Suprapubic skin (tissue), 4 donors: ENCODE data around the gene KPTN. TPM values are rescaled to one million over a fixed set of nuclear protein-coding genes. Genes with fewer than 3 reads are reported as not detected.

Source experiments
- DNase-seq, 2 donors: peaks; one replicate each; pipeline ENCODE4 v3.0.0-alpha.2; 2019; ENCODE audit warnings: low spot score in 2 of 2
- H3K27ac ChIP-seq: fragments of 200-600 bp; sonication (generic); one replicate; pipeline ENCODE4 v1.5.1; 2019
- H3K27me3 ChIP-seq: fragments of 200-600 bp; sonication (generic); one replicate; pipeline ENCODE4 v1.5.1; 2019
- H3K36me3 ChIP-seq: fragments of 200-600 bp; sonication (generic); one replicate; pipeline ENCODE4 v1.5.1; 2019
- H3K4me1 ChIP-seq: fragments of 200-600 bp; sonication (generic); one replicate; pipeline ENCODE4 v1.5.1; 2019
- H3K4me3 ChIP-seq: fragments of 200-600 bp; sonication (generic); one replicate; pipeline ENCODE4 v1.5.1; 2019; ENCODE audit warnings: mild to moderate bottlenecking
- H3K9me3 ChIP-seq: fragments of 200-600 bp; sonication (generic); one replicate; pipeline ENCODE4 v1.5.1; 2019
- CTCF ChIP-seq, 2 donors: fragments of 200-600 bp in 1 of 2; fragments of 450-650 bp in 1 of 2; sonication (generic) in 1 of 2; IDR thresholded peaks; one replicate each; pipeline ENCODE4 v1.5.1; 2016 to 2019; ENCODE audit warnings: antibody characterized with exemption in 2 of 2, mild to moderate bottlenecking in 1 of 2, moderate library complexity in 1 of 2
- EP300 ChIP-seq: sonication (generic); formaldehyde crosslinking; IDR thresholded peaks from one replicate; pipeline ENCODE4 v1.6.1; 2017; ENCODE audit warnings: antibody characterized with exemption
- POLR2A ChIP-seq, 2 donors: fragments of 450-650 bp; IDR thresholded peaks; one replicate each; pipeline ENCODE4 v1.6.1; 2017; ENCODE audit warnings: antibody characterized with exemption in 2 of 2, mild to moderate bottlenecking in 2 of 2, moderate library complexity in 2 of 2
- POLR2AphosphoS5 ChIP-seq, 3 donors: sonication (generic); formaldehyde crosslinking; IDR thresholded peaks; one replicate each; pipeline ENCODE4 v1.6.1; 2017; ENCODE audit warnings: antibody characterized with exemption in 3 of 3
- WGBS: methylation state at CpG from one replicate; pipeline ENCODE4 v1.1.5; 2018; 5-methylcytosine and 5-hydroxymethylcytosine counted together
- total RNA-seq, 4 donors: library from RNA; depleted of rRNA; stranded (reverse); fragments of >200 nt; gene quantifications; one replicate each; pipeline ENCODE4 v1.1.0, GENCODE V29; 2016

KPTN gene
- total RNA-seq, 4 donors from 2014 or later: 4.3 to 16.3 (median 5.9) TPM

DNA sequence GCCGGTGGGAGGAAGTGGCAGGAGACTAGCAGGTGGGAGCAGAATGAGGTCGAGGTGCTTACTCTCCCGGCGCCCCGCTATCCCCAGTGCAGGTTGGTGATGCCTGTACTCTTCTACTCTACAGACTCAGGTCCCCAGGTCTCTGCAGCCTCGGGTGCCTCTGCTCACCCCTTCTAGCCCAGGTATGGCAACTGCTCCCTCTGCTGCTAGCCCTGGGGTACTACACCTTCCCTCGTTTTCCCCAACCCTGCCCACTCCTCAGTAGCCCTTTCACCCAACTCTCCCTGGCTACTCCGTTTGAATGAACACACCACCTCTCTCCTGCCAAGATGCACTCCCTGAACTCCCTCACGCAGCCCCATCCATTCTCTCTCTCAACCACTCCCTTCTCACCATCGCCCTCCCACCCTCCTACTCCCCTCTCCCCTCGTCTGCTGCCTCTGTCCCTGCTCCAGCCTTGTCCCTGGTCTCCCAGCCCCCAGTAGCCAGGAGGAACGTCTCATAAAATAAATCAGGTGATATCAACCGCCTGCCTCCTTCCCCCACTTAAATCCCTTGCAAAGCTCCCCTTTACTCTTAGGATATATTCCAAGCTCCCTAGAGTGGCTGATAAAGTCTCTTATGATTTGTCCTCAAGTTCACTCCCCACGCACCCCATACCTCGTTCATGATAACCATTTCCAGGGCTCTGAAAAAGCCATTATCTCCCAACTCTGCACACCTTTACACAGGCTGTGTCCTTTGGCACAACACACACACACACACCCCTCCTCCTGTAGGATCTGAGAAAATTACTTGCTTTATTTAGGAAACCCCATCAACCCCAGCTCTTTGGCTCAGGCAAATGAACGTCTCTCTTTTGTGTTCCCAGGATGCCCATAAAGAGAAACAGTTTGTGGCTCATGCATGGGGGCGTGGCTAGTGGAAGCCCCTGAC, 56.5 kb downstream of the KPTN start:
- TF ChIP-seq POLR2AphosphoS5 (IDR thresholded peaks at IDR 0.05): no peak
- no peak for TF ChIP-seq POLR2A (IDR thresholded peaks at IDR 0.05)
- TF ChIP-seq CTCF (IDR thresholded peaks at IDR 0.05): peak; percentile 46 to 93
- no peak for TF ChIP-seq EP300
- H3K27me3 ChIP-seq: peaks cover 68% of the 10 kb centered on the region
- WGBS: 2% methylated on average over 12 of the region's 17 CpGs
- H3K36me3 ChIP-seq: no peaks in the 10 kb centered on the region
- H3K4me1 ChIP-seq: peaks cover 34% of the 10 kb centered on the region
- H3K9me3 ChIP-seq: no peaks in the 10 kb centered on the region
- no peak for DNase-seq
- no peak overlapping the region for H3K27ac ChIP-seq
- H3K4me3 ChIP-seq: peak overlapping the region; percentile 5

Other genes starting within 250 kb of the KPTN start
- 10 to 100 TPM; 24.6 to 33.2 (median 27.4) TPM for gene CCDC9, start 227.7 kb downstream of the KPTN start, total RNA-seq
- gene INAFM1, start 209.3 kb downstream of the KPTN start, total RNA-seq: 10 to 100 TPM in 2 of 4 donors, 1 to 10 TPM in 2; 6.6 to 13.5 (median 10.6) TPM
- gene C5AR1, start 174.4 kb downstream of the KPTN start, total RNA-seq: 1 to 10 TPM; 1.2 to 2.4 (median 1.5) TPM
- 1 to 10 TPM in 2 of 4 donors, under 1 TPM in 2; 0.68 to 3.1 (median 1.5) TPM for gene C5AR2, start 152.0 kb downstream of the KPTN start, total RNA-seq
- gene DHX34, start 134.9 kb downstream of the KPTN start, total RNA-seq: 10 to 100 TPM; 21.6 to 32.2 (median 25.3) TPM
- 1 to 10 TPM; 1.6 to 5.5 (median 3.1) TPM for gene MEIS3, start 64.7 kb downstream of the KPTN start, total RNA-seq
- gene SLC8A2, start 12.3 kb downstream of the KPTN start, total RNA-seq: 1 to 10 TPM in 1 of 4 donors, under 1 TPM in 2, not detected in 1; 0.26 to 1.2 (median 0.38) TPM
- gene NAPA, start 30.8 kb upstream of the KPTN start, total RNA-seq: 100 to 1,000 TPM; 170 to 232 (median 193) TPM
- gene ZNF541, start 88.9 kb upstream of the KPTN start, total RNA-seq: under 1 TPM in 3 of 4 donors, not detected in 1; 0.49 to 0.80 (median 0.51) TPM
- 10 to 100 TPM; 10.7 to 33.6 (median 22.9) TPM for gene BICRA, start 124.9 kb upstream of the KPTN start, total RNA-seq
- 10 to 100 TPM; 48.5 to 84.7 (median 70.5) TPM for gene EHD2, start 229.2 kb upstream of the KPTN start, total RNA-seq